HG02970 (cell line): ENCODE results near the gene TM4SF5.

Experiments
- ATAC-seq: cut with Tn5 transposase; IDR thresholded peaks from one replicate; pipeline ENCODE4 v1.9.1; 2021; ENCODE audit warnings: mild to moderate bottlenecking, moderate library complexity, moderate number of reproducible peaks; ENCODE audit not compliant: unreplicated experiment, low FRiP score

The TM4SF5 gene

GRCh38 chr17:4823373-4824089 lies 51.8 kb downstream of the TM4SF5 start:
- no peak for ATAC-seq

- ATAC-seq = no peak
Measured at GRCh38 chr17:4827399-4827798, 55.7 kb downstream of the TM4SF5 start.

GRCh38 chr17:4832829-4833177 lies 61.1 kb downstream of the TM4SF5 start:
- ATAC-seq = peak; percentile 20
